ENCODE data around the gene POF1B.

DNA sequence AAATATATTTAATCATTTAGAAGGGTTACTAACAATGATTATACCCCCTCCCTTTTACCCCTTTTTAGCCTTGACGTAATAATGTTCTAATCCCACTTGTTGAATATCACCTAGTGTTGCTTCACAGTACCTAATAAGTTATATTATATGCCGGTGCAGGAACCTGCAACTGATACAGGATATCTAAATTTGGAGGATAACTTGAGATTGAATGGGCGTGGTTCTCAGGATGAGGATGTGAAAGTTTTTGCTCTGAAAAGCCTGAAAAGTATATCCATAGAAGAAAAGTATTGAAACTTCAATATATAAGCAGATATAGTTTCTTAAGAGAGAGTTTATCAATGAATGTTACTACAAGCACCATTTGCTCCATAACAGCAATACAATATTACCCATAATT is 75.9 kb downstream of the POF1B start:
- TF ChIP-seq, protein P1, sequence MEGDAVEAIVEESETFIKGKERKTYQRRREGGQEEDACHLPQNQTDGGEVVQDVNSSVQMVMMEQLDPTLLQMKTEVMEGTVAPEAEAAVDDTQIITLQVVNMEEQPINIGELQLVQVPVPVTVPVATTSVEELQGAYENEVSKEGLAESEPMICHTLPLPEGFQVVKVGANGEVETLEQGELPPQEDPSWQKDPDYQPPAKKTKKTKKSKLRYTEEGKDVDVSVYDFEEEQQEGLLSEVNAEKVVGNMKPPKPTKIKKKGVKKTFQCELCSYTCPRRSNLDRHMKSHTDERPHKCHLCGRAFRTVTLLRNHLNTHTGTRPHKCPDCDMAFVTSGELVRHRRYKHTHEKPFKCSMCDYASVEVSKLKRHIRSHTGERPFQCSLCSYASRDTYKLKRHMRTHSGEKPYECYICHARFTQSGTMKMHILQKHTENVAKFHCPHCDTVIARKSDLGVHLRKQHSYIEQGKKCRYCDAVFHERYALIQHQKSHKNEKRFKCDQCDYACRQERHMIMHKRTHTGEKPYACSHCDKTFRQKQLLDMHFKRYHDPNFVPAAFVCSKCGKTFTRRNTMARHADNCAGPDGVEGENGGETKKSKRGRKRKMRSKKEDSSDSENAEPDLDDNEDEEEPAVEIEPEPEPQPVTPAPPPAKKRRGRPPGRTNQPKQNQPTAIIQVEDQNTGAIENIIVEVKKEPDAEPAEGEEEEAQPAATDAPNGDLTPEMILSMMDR (conservative IDR thresholded peaks at IDR 0.05 in 1 of 2, IDR thresholded peaks at IDR 0.05 in 1 of 2; ENCODE audit: low read depth in 1 of 2, low read length in 2 of 2): no peak
- TF ChIP-seq EZH2 (IDR thresholded peaks at IDR 0.05; ENCODE audit: low read length, missing control alignments): no peak

Data from fibroblast of lung (primary cell).